ENCODE data around the gene MAPK12.

- no peak for TF ChIP-seq CTCF (conservative IDR thresholded peaks at IDR 0.05)
- TF ChIP-seq ZFX (IDR thresholded peaks at IDR 0.05) = no peak
These were observed 36.2 kb upstream of the MAPK12 start for GRCh38 chr22:50297510-50298265.
